Measurements from ENCODE around the gene RPL41. TPM values are rescaled to one million over a fixed set of nuclear protein-coding genes. Genes with fewer than 3 reads are reported as not detected.
"Not testable (repeated sequence)": the region's sequence is repeated elsewhere in the genome, so short reads cannot be mapped to it uniquely, and the experiment has no call there.

RPL41 gene
- total RNA-seq, 1 experiment from 2014 or later: 3,633 TPM

DNA sequence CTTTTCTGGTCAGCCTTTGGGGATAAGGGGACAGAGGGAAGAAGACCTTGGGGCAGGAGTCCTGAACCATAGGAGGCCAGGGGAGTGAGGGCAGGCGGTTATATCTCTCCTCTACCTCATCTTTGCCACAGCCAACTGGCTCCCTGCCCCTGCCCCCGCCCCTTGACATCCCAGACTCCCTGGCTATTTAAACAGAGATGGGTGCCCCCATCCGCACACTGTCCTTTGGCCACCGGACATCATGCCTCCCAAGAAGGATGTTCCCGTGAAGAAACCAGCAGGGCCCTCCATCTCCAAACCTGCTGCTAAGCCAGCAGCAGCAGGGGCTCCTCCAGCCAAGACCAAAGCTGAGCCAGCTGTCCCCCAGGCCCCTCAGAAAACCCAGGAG is 37.2 kb downstream of the RPL41 start:
- no peak for DNase-seq (ENCODE audit: low read depth)

DNA sequence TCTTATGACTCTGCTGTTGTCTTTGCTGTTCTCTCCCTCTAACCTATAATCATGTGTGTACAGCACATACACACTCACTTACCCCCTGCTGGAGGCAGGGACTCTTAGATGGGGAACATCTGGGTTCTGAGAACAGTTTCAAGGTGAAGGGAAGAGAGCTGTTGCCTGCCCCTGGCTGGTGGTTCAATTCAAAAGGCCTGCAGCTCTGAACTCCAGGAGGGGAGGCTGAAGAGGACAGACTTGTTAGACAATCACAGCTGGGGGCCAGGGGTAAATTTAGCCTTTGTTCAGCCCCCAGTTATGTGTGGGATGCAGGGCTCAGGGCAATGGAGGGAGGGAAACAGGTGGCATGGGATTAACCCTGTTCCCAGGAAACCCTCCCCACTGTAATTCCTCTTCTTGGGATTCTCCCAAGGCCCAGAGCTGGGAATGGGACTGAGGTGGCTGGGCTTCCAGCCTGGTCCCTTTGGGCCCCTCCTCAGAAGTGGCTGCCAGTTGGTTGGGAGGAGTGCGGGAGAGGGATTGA is 37.9 kb downstream of the RPL41 start:
- no peak for DNase-seq (ENCODE audit: low read depth)

- no peak for DNase-seq (ENCODE audit: low read depth)
Observed at GRCh38 chr12:56154818-56155217, 38.4 kb downstream of the RPL41 start.

DNA sequence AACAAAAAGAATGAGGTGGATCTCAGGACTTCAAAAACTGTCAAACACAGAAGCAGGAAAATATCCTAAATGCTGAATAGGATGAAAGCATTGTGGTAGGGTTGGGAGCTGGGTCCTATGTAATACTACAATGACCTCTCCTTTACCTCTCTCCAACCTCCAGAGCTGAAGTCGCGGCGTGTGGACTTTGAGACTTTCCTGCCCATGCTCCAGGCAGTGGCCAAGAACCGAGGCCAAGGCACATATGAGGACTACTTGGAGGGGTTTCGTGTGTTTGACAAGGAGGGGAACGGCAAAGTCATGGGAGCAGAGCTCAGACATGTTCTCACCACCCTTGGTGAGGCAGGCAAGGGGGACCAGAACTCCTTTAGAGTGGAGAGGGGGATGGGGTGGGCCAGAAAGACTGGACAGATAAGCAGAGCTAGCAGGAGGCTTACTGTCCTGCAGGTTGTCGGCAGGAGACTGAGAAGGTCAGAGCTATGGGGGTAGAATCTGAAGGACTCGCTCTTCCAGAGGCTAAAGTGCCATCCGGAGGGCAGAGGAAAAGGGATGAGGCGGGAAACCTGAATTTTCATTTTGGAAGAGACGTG is 38.9 kb downstream of the RPL41 start:
- no peak for DNase-seq (ENCODE audit: low read depth)

GRCh38 chr12:56156464-56157200 is 40.2 kb downstream of the RPL41 start:
- not testable (repeated sequence) for DNase-seq (ENCODE audit: low read depth)

GRCh38 chr12:56157201-56158028 is 41.0 kb downstream of the RPL41 start:
- peak; percentile 88 for DNase-seq (ENCODE audit: low read depth)

- DNase-seq (ENCODE audit: low read depth): peak; percentile 93
Observed at GRCh38 chr12:56158029-56158925, 41.8 kb downstream of the RPL41 start, which contains the start of gene MYL6. MYL6 (plus strand) TSS chr12:56158359; CDS start chr12:56158402, 43 bp downstream.

GRCh38 chr12:56158926-56159461 is 42.6 kb downstream of the RPL41 start:
- peak; percentile 68 for DNase-seq (ENCODE audit: low read depth)

- DNase-seq (ENCODE audit: low read depth): no peak
Observed at GRCh38 chr12:56159482-56160192, 43.2 kb downstream of the RPL41 start.

GRCh38 chr12:56160193-56160763 is 43.8 kb downstream of the RPL41 start:
- DNase-seq (ENCODE audit: low read depth): peak; percentile 87

DNA sequence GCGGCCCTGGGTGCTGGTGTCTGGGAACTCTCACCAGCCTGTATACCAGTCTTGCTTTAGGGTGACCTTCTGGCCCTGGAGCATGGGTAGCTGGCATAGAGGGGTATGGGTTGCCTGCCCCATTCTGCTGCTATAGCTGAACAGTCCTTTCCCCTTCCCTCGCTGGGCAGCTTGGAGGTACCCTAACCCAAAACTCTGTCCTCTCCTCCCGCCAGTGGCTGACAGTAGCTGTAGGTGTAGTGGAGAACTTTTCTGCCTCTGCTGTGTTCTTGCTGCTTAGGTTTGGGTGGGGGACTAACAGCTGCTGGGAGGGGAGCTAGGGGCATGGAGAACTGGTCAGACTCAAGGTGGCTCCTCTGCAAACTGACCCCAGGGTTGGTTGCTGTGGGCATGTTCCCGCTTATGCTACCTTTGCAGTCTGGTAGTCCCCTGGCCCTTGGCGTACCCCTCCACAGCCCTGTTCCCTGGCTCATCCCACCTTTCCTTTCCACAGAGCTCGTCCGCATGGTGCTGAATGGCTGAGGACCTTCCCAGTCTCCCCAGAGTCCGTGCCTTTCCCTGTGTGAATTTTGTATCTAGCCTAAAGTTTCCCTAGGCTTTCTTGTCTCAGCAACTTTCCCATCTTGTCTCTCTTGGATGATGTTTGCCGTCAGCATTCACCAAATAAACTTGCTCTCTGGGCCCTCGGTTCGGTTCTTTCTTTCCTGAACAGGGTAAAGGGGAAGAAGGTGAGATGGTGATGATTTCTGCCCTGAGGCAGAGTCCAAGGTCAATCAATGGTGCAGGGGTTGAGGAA is 44.7 kb downstream of the RPL41 start:
- DNase-seq (ENCODE audit: low read depth): no peak

DNA sequence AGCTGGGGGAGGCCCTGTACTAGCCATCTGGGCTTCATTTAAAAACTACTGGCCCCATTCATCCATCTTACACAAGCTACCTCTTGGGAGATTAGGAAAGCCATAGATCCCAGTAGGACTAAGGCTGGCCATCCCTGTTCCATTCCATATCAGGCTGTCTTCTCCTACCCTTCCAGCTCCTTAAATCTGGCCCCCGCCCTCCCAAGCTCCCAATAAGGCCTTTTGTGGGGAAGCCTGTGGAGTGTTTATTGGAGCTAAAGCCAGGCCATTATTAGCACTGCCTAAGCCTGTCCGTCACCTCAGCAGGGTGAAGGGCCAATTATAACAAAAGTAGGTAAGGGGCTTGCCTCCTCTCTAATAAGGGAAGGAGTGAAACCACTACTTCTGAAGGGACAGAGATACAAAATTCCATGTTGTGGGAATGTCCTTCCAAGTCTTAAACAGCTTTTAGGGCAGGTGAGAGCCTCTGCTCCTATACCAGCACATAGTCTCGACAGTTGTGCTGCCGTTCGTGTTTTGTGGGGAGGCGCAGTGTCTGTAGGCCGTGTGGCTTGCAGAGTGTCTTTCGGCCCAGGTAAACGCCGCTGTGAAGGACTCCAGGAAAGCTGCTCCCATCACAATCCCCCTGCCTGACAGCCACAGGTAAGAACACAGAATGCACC is 45.4 kb downstream of the RPL41 start:
- DNase-seq (ENCODE audit: low read depth): no peak

DNA sequence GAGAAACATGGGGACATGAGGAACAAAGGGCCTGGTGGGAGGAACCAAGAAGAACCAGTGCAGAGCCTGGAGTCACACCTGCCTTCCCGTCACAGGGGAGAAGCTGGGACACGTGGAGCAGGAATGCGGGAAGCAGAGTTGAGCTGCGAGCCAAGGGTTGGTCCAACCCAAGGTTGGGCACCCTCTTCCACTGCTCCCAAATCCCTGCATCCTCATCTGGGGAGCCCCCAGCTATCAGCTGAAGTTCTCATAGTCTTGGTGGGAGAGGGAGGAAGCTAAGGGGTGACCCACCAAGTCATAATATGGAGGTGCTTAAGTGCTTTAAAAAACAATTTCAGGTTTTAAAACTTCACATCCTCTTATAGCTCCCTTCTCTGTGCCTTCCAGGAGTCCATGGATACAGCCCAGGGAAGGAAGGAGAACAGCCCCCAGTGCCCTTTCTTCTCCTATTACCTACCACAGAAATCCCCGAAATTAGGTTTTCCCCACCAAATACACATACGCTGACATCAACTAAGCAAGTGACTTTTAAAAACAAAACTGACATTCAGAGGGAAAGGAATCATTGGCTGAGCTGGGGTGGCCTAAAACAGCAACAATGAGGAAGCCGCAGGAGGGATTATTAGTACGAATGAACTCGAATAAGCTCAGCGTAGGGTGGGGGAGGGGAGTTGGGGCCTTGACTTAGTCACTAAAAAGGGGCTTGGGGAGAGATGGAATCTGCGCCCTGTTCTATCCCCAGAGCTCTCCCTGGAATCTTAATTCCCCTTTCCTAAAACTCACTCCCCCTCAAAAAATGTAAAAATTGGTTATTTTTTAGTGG is 46.2 kb downstream of the RPL41 start:
- no peak for DNase-seq (ENCODE audit: low read depth)

DNA sequence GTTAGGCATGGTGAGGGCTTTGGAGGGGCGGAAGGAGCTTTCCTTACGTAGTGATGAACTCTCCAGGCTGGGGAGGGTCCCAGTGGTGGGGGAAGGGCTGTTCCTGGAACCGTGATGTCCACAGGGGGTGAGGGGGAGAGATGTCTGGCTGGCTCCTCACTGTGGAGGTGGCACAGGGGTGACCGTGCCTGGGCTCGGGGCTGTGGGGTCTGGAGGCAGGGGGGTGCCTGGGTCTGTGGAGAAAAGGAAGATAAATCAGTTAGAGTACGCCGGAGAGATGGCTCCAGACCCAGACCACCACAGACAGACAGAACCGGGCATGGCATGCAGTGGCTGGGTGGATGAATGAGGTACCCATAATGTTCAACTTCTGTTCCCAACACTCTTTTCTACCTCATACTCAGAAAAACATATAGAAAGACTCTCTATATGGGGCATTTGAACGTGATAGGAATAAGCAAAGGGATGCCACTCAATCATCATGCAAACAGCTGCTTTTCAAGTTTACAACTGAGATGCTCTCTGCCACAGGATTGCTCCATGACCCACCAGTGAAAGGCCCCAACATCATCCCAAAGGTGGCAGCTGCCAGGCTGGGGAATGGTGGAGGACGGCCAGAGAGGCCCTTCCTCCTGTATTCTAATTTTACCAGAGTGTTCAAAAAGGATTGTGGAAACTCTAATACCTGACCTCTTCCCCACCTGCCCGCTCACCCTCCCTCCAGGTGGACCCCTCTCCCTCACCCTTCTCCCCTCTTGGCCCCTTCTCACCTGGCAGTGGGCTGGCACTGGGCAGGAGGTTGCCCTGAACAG is 47.3 kb downstream of the RPL41 start:
- DNase-seq (ENCODE audit: low read depth): no peak

GRCh38 chr12:56164345-56164729 is 47.9 kb downstream of the RPL41 start:
- no peak for DNase-seq (ENCODE audit: low read depth)

DNA sequence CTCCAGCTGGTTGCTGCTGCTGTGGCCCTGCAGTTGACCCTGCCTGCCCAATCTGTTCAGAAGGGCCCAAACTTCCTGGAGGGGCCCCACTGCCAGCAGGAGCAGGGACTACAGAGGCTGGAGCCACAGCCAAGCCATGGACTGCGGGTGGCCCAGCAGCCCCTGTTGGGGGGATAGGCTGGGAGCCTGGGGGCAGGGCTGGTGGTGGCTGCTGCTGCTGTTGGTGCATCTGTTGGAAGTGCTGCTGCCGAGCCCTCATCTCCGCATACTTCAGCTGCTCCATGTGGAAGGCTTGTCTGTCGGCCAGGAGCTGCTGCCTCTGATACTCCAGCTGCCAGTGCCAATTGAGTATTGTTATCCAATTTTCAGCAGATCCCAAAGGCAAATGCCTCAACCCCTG is 48.9 kb downstream of the RPL41 start:
- DNase-seq (ENCODE audit: low read depth): no peak
